HFFc6 (cell line): Measurements from ENCODE around the gene C6orf89. TPM values are rescaled to one million over a fixed set of nuclear protein-coding genes. Genes with fewer than 3 reads are reported as not detected.

Experiments used
- DNase-seq: peaks from one replicate; pipeline ENCODE4 v3.0.0-alpha.2; 2018
- H3K27ac Mint-ChIP-seq: 2 replicates; pipeline ENCODE4 v1.8.0; 2020; ENCODE audit warnings: mild to moderate bottlenecking, mixed read lengths
- H3K27me3 Mint-ChIP-seq: 2 replicates; pipeline ENCODE4 v1.8.0; 2021; ENCODE audit warnings: mild to moderate bottlenecking, moderate library complexity, mixed read lengths; ENCODE audit not compliant: insufficient read depth
- H3K36me3 Mint-ChIP-seq: 2 replicates; pipeline ENCODE4 v1.8.0; 2021; ENCODE audit warnings: low read depth, mixed read lengths
- H3K4me1 Mint-ChIP-seq: 2 replicates; pipeline ENCODE4 v1.8.0; 2020; ENCODE audit warnings: low read depth, mixed read lengths
- H3K4me3 Mint-ChIP-seq: 2 replicates; pipeline ENCODE4 v1.8.0; 2020; ENCODE audit warnings: mild to moderate bottlenecking, moderate library complexity, mixed read lengths
- H3K9me3 Mint-ChIP-seq: 2 replicates; pipeline ENCODE4 v1.8.0; 2020; ENCODE audit warnings: mild to moderate bottlenecking, mixed read lengths
- CTCF ChIP-seq: fragments of 200-600 bp; sonication (generic); IDR thresholded peaks from 2 replicates; pipeline ENCODE4 v1.5.0; 2021; ENCODE audit warnings: antibody characterized with exemption, mild to moderate bottlenecking
- total RNA-seq, 6 experiments: library from RNA; stranded (reverse); fragmentation: NEBNext Ultra II Directional; extraction: Animal tissue kit (Norgen Biotek cat#: 25700); gene quantifications; 2 replicates in 1 of 6; 3 replicates in 5 of 6; pipeline ENCODE4 v1.2.3, GENCODE V29; 2021

Gene C6orf89
- total RNA-seq, 6 experiments from 2014 or later: 71.3 to 89.2 (median 80.8) TPM

- Mint-ChIP-seq H3K36me3 (peaks cover 38% of the 10 kb centered on the region; the same call in 1 of the 2 replicates), H3K4me3 (no peak overlapping the region), H3K9me3 (no peaks in the 10 kb centered on the region), H3K4me1 (peaks cover 17% of the 10 kb centered on the region), H3K27ac (no peak overlapping the region), H3K27me3 (no peaks in the 10 kb centered on the region; the same call in 1 of the 2 replicates)
- no peak for TF ChIP-seq CTCF
- DNase-seq: no peak
Observed at GRCh38 chr6:36975231-36976006, 89.7 kb downstream of the C6orf89 start.

- peaks cover 22% of the 10 kb centered on the region for H3K4me1 Mint-ChIP-seq
- no peak overlapping the region for H3K27ac Mint-ChIP-seq
- no peaks in the 10 kb centered on the region; the same call in 1 of the 2 replicates for H3K27me3 Mint-ChIP-seq
- no peaks in the 10 kb centered on the region for H3K9me3 Mint-ChIP-seq
- H3K4me3 Mint-ChIP-seq: no peak overlapping the region
- DNase-seq: no peak
- no peak for TF ChIP-seq CTCF
- peaks cover 41% of the 10 kb centered on the region; the same call in 1 of the 2 replicates for H3K36me3 Mint-ChIP-seq
Observed at GRCh38 chr6:36976007-36976264, 90.2 kb downstream of the C6orf89 start.

- Mint-ChIP-seq H3K4me1 (peaks cover 28% of the 10 kb centered on the region), H3K4me3 (no peak overlapping the region), H3K36me3 (peaks cover 36% of the 10 kb centered on the region; the same call in 1 of the 2 replicates), H3K9me3 (no peaks in the 10 kb centered on the region), H3K27ac (no peak overlapping the region), H3K27me3 (no peaks in the 10 kb centered on the region; the same call in 1 of the 2 replicates)
- no peak for TF ChIP-seq CTCF
- no peak for DNase-seq
Observed at GRCh38 chr6:36976509-36976908, 90.8 kb downstream of the C6orf89 start.

- Mint-ChIP-seq H3K4me1 (peaks cover 32% of the 10 kb centered on the region), H3K4me3 (no peak overlapping the region), H3K9me3 (no peaks in the 10 kb centered on the region), H3K27me3 (no peaks in the 10 kb centered on the region; the same call in 1 of the 2 replicates), H3K27ac (no peak overlapping the region), H3K36me3 (peaks cover 32% of the 10 kb centered on the region; the same call in 1 of the 2 replicates)
- no peak for DNase-seq
- no peak for TF ChIP-seq CTCF
Observed at GRCh38 chr6:36976931-36977330, 91.2 kb downstream of the C6orf89 start.

- H3K27ac Mint-ChIP-seq: no peak overlapping the region
- DNase-seq: no peak
- peaks cover 36% of the 10 kb centered on the region for H3K4me1 Mint-ChIP-seq
- peak; percentile 78 for TF ChIP-seq CTCF
- no peaks in the 10 kb centered on the region; the same call in 1 of the 2 replicates for H3K27me3 Mint-ChIP-seq
- H3K36me3 Mint-ChIP-seq: peaks cover 29% of the 10 kb centered on the region; the same call in 1 of the 2 replicates
- no peaks in the 10 kb centered on the region for H3K9me3 Mint-ChIP-seq
- no peak overlapping the region for H3K4me3 Mint-ChIP-seq
Observed at GRCh38 chr6:36977470-36977941, 91.8 kb downstream of the C6orf89 start.

Other genes starting within 250 kb of the C6orf89 start
- 100 to 1,000 TPM; 496 to 872 (median 617) TPM for gene CDKN1A, start 207.2 kb upstream of the C6orf89 start, total RNA-seq
- gene RAB44, start 188.1 kb upstream of the C6orf89 start, total RNA-seq: under 1 TPM in 2 of 6 experiments, not detected in 4; 0.26 to 0.45 TPM
- under 1 TPM in 4 of 6 experiments, not detected in 2; 0.12 to 0.37 (median 0.26) TPM for gene CPNE5, start 46.5 kb upstream of the C6orf89 start, total RNA-seq
- gene PPIL1, start 11.1 kb upstream of the C6orf89 start, total RNA-seq: 10 to 100 TPM; 36.1 to 46.8 (median 39.6) TPM
- gene PI16, start 68.8 kb downstream of the C6orf89 start, total RNA-seq: not detected
- gene MTCH1, start 100.2 kb downstream of the C6orf89 start, total RNA-seq: 100 to 1,000 TPM; 263 to 301 (median 281) TPM
- not detected for gene FGD2, start 119.7 kb downstream of the C6orf89 start, total RNA-seq